SH-SY5Y (cell line): ENCODE measurements around the gene TRANK1.

Source experiments
- GATA2 ChIP-seq: IDR thresholded peaks from 2 replicates; pipeline ENCODE4 v1.6.1; 2011; ENCODE audit warnings: mild to moderate bottlenecking, low read depth, low read length
- GATA3 ChIP-seq: IDR thresholded peaks from 2 replicates; pipeline ENCODE4 v1.6.1; 2011; ENCODE audit warnings: low read depth, mild to moderate bottlenecking, low read length, moderate library complexity

The TRANK1 gene

DNA sequence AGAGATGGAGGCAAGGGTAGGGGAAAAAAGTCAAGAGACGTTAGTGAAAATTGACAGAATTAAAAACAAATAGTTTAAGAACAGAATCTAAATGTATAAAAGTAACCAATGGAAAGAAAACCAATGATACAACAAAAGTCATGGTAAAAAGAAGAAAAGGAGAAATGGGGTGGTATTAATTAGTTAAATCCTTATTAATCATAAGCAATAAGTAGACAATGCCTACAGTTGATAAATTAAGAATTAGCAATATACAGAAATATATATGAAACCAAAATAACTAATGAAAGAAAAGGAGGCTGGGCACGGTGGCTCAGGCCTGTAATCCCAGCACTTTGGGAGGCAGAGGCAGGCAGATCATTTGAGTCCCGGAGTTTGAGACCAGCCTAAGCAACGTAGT lies 24.2 kb upstream of the TRANK1 start:
- TF ChIP-seq GATA2: no peak
- no peak for TF ChIP-seq GATA3

- TF ChIP-seq GATA3 (no peak), GATA2 (no peak)
Measured at GRCh38 chr3:36965440-36965839, 20.6 kb upstream of the TRANK1 start.

DNA sequence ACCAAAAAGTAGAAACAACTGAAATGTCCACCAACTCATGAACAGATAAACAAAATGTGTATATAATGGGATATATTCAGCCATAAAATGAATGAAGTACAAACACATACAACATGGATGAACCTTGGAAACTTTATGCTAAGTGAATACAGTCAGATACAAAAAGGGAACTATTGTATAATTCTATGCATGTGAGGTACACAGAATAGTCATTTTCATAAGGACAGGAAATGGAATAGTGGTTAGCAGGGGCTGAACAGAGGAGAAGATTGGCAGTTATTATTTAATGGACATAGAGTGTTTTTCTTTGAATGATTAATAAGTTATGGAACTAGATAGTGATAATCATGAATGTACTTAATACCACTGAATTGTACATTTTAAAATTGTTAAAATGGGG lies 20.0 kb upstream of the TRANK1 start:
- TF ChIP-seq GATA2 (no peak), GATA3 (no peak)

- TF ChIP-seq GATA3 (no peak), GATA2 (no peak)
Measured at GRCh38 chr3:36964331-36964730, 19.5 kb upstream of the TRANK1 start.

GRCh38 chr3:36960502-36960901 lies 15.6 kb upstream of the TRANK1 start:
- TF ChIP-seq GATA2 (no peak), GATA3 (no peak)

DNA sequence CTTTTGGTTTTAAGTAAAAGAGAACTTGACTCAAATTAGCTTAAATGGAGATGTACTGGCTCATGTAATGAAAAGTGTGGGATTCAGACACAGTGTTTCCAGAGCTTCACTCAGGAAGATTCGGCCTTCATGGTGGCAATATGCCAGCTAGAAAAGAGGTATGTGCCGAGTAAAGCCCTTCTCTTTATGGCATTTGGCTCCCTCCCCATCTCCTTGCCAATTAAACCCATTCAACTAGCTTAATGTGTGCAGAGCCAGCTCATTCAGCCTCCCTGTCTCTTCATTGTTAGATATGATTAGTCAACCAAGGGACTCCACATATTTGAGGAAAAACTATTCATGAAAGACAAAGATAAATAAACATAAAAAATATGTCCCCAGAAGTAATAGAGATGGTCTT lies 15.0 kb upstream of the TRANK1 start:
- TF ChIP-seq GATA2 (no peak; the same call in 1 of the 2 replicates), GATA3 (no peak)

GRCh38 chr3:36957862-36958686 lies 13.2 kb upstream of the TRANK1 start:
- TF ChIP-seq GATA2: no peak
- no peak for TF ChIP-seq GATA3

- TF ChIP-seq GATA3 (no peak), GATA2 (no peak)
Measured at GRCh38 chr3:36957063-36957462, 12.2 kb upstream of the TRANK1 start.

DNA sequence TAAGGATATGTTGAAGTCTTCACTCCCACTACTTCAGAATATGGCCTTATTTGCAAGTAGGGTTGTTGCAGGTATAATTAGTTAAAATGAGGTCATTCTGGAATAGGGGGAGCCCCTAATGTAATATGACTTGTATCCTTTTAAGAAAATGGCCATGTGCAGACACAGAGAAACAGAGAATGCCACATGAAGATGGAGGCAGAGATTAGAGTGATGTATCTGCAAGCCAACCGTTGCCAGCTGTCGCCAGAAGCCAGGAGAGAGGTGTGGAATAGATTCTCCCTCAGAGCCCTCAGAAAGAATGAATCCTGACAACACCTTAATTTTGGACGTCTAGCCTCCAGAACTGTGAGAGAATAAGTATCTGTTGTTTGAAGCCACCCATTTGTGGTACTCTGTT lies 11.3 kb upstream of the TRANK1 start:
- TF ChIP-seq GATA3 (peak; percentile 82), GATA2 (peak; percentile 96)

DNA sequence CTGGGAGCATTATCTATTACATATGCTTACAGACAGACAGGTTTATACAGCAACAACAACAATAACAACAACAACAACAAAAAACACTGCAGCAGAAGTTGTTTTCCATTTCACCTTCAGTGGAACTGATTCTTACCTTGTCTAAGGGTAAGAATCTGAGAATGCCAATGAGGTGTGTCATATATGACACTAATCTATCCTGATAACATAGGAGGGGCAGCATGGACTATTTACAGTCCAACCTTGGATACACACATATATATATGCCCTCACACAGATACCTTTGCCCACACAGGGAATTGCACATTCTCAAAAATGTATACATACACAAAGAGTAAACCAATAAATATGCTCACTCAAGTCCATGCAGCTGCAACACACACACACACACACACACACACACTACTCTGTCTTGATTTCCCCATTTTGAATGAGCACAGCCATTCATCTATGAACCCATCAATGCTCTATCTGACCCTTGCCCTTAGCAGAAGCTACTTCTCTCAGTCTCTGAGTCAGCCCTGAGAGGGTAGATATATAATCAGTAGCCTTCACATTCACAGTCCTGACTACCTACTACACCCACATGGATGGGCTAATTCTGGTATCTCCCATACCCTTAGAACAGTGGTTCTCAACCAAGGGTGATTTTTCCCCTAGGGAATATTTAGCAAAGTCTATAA lies 9.7 kb upstream of the TRANK1 start:
- TF ChIP-seq GATA2 (no peak), GATA3 (no peak)

DNA sequence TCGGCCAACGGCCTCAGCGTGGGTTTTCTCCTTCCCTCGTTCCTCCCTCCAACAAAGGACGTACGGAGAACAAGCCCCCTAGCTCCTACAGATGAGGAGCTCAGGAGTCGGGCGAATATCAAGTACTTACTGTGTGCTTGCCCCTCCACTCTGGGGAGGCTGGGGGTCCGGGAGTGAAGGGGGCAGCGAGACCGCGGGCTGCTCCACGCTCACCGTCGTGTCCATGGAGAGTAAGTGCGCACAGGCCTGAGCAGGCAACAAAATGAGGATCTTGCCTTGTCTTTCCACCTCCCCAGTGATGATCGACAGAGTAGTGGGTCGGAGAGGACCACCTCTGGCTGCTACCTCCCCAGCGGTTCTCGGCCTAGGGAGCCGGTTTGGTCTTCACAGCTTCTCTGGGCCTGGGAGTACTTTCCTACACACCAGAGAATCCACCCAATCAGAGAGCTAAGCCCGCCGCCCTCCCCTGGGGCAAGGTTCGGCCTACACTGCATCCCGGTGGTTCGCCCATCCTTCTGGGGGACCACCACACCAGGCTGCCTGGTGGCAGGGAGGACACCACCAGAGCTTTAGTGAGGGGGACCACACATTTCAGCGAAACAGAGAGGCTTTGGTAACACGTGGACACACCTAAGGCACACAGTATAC lies 603 bp upstream of the TRANK1 start:
- TF ChIP-seq GATA2 (no peak), GATA3 (no peak)

DNA sequence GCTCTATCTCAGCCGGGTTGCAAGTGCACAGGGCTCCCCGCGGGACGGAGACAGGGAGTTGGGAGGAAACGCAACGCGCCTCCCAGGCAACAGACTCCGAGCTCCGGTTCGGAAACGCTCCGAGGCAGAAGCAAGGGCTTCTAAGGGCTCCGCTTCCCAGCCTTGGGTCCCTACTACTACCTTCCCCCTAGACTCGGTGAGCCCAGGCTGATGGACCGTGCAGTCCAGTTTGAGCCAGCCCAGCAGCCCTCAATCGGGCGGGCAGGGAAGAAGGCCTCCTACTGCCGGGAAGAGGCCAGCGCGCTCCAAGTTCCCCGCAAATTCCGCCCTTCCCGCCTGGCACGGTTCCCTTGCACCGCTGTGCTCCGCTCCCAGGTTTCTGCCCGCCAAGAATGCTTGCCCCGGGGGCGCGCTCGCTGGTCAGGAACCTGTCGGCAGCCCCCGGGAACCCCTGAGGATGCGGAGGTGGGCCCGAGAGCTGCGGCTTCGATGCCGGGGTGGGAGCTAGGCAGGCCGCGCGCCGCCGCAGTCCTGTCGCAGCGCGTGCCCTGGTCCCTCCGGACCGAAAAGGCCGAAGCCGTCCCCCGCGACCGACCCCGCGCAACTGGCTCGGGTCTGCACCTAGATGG lies 728 bp downstream of the TRANK1 start:
- TF ChIP-seq GATA3 (no peak), GATA2 (no peak)

GRCh38 chr3:36943601-36944000 lies 1.3 kb downstream of the TRANK1 start:
- TF ChIP-seq GATA2: no peak
- TF ChIP-seq GATA3: no peak

GRCh38 chr3:36942638-36943248 lies 2.1 kb downstream of the TRANK1 start:
- no peak for TF ChIP-seq GATA3
- no peak for TF ChIP-seq GATA2
